Trophoblast cell (in vitro differentiated cells and primary cell): Measurements from ENCODE around the gene CLDN9.

Experiments
- DNase-seq, 2 donors: peaks; one replicate each; pipeline ENCODE4 v3.0.0-alpha.2; 2016
- H2AFZ ChIP-seq: 2 replicates; pipeline ENCODE4 v1.6.1; 2013; ENCODE audit warnings: low read length, moderate library complexity, mild to moderate bottlenecking; ENCODE audit not compliant: insufficient read depth, poor library complexity
- H2AK5ac ChIP-seq: 2 replicates; pipeline ENCODE4 v1.6.1; 2013; ENCODE audit warnings: mild to moderate bottlenecking, low read length
- H2BK120ac ChIP-seq: 2 replicates; pipeline ENCODE4 v1.6.1; 2013; ENCODE audit warnings: low read length, mild to moderate bottlenecking, moderate library complexity; ENCODE audit not compliant: insufficient read depth, poor library complexity
- H2BK12ac ChIP-seq: 2 replicates; pipeline ENCODE4 v1.6.1; 2013; ENCODE audit warnings: mild to moderate bottlenecking, low read length, moderate library complexity
- H2BK5ac ChIP-seq: 2 replicates; pipeline ENCODE4 v1.6.1; 2013; ENCODE audit warnings: low read length, low read depth, moderate library complexity, mild to moderate bottlenecking; ENCODE audit not compliant: poor library complexity
- H3K14ac ChIP-seq: 2 replicates; pipeline ENCODE4 v1.6.1; 2013; ENCODE audit warnings: mild to moderate bottlenecking, low read length
- H3K18ac ChIP-seq: 2 replicates; pipeline ENCODE4 v1.6.1; 2013; ENCODE audit warnings: mild to moderate bottlenecking, low read length
- H3K23ac ChIP-seq: 2 replicates; pipeline ENCODE4 v1.6.1; 2013; ENCODE audit warnings: low read length
- H3K27ac ChIP-seq: 2 replicates; pipeline ENCODE4 v1.5.1; 2013; ENCODE audit warnings: low read depth, mild to moderate bottlenecking, inconsistent platforms, low read length, moderate library complexity
- H3K27me3 ChIP-seq: 2 replicates; pipeline ENCODE4 v1.6.1; 2013; ENCODE audit warnings: inconsistent platforms, mild to moderate bottlenecking, low read length, moderate library complexity; ENCODE audit not compliant: insufficient read depth
- H3K36me3 ChIP-seq, 2 experiments: 1 replicate in 1 of 2; 2 replicates in 1 of 2; pipeline ENCODE4 v1.6.1; 2013; ENCODE audit warnings: low read length in 2 of 2, mild to moderate bottlenecking in 2 of 2, moderate library complexity in 1 of 2; ENCODE audit not compliant: insufficient read depth in 2 of 2, control insufficient read depth in 1 of 2
- H3K4ac ChIP-seq: 2 replicates; pipeline ENCODE4 v1.6.1; 2013; ENCODE audit warnings: low read depth, mild to moderate bottlenecking, low read length, moderate library complexity
- H3K4me1 ChIP-seq, 2 experiments: 1 replicate in 1 of 2; 2 replicates in 1 of 2; pipeline ENCODE4 v1.6.1; 2013; ENCODE audit warnings: low read length in 2 of 2, mild to moderate bottlenecking in 2 of 2, moderate library complexity in 1 of 2; ENCODE audit not compliant: insufficient read depth in 2 of 2, control insufficient read depth in 1 of 2
- H3K4me2 ChIP-seq: 2 replicates; pipeline ENCODE4 v1.6.1; 2013; ENCODE audit warnings: inconsistent platforms, mild to moderate bottlenecking, low read length, moderate library complexity
- H3K4me3 ChIP-seq: 2 replicates; pipeline ENCODE4 v1.5.1; 2013; ENCODE audit warnings: mild to moderate bottlenecking, low read depth, low read length, inconsistent platforms
- H3K79me1 ChIP-seq: one replicate; pipeline ENCODE4 v1.6.1; 2013; ENCODE audit warnings: low read length
- H3K79me2 ChIP-seq: 2 replicates; pipeline ENCODE4 v1.6.1; 2013; ENCODE audit warnings: low read length, mild to moderate bottlenecking; ENCODE audit not compliant: control insufficient read depth, insufficient read depth, poor library complexity
- H3K9ac ChIP-seq: 2 replicates; pipeline ENCODE4 v1.6.1; 2013; ENCODE audit warnings: mild to moderate bottlenecking, low read length
- H3K9me3 ChIP-seq: 2 replicates; pipeline ENCODE4 v1.6.1; 2013; ENCODE audit warnings: low read depth, mild to moderate bottlenecking, control low read depth, inconsistent platforms, low read length; ENCODE audit not compliant: insufficient read depth
- H4K12ac ChIP-seq: 2 replicates; pipeline ENCODE4 v1.6.1; 2013; ENCODE audit warnings: low read depth, mild to moderate bottlenecking, low read length, moderate library complexity
- H4K8ac ChIP-seq: 2 replicates; pipeline ENCODE4 v1.6.1; 2013; ENCODE audit warnings: low read depth, mild to moderate bottlenecking, low read length, moderate library complexity
- H4K91ac ChIP-seq: one replicate; pipeline ENCODE4 v1.6.1; 2013; ENCODE audit warnings: low read depth, mild to moderate bottlenecking, low read length, moderate library complexity
- WGBS: extraction: QIAGEN DNeasy Blood & Tissue Kit; methylation state at CpG from one replicate; pipeline ENCODE4 v1.1.7; 2013; ENCODE audit warnings: missing lambda C conversion rate; ENCODE audit not compliant: insufficient read length, insufficient coverage; ENCODE audit errors: extremely low coverage; 5-methylcytosine and 5-hydroxymethylcytosine counted together

The CLDN9 gene

GRCh38 chr16:2966043-2966807 lies 46.5 kb upstream of the CLDN9 start:
- H4K91ac ChIP-seq = no peak overlapping the region
- no peak overlapping the region for H2AK5ac ChIP-seq
- H3K18ac ChIP-seq = no peak overlapping the region
- H2BK12ac ChIP-seq = no peak overlapping the region
- no peak overlapping the region for H2AFZ ChIP-seq
- H3K9me3 ChIP-seq = no peaks in the 10 kb centered on the region
- H3K14ac ChIP-seq = no peak overlapping the region
- H3K27ac ChIP-seq = no peak overlapping the region
- DNase-seq = no peak
- H3K23ac ChIP-seq = no peak overlapping the region
- H4K8ac ChIP-seq = no peak overlapping the region
- peaks cover 3% of the 10 kb centered on the region for H3K27me3 ChIP-seq
- no peak overlapping the region for H3K4ac ChIP-seq
- no peak overlapping the region for H2BK120ac ChIP-seq
- WGBS = no CpG with 5 or more reads among the region's 39 CpGs
- peaks cover 20 to 37% of the 10 kb centered on the region in 2 experiments for H3K4me1 ChIP-seq
- peaks cover 0 to 2% of the 10 kb centered on the region in 2 experiments for H3K36me3 ChIP-seq
- no peak overlapping the region for H3K9ac ChIP-seq
- H3K79me2 ChIP-seq = peaks cover 2% of the 10 kb centered on the region
- H3K79me1 ChIP-seq = peaks cover 7% of the 10 kb centered on the region
- H2BK5ac ChIP-seq = no peak overlapping the region
- no peak overlapping the region for H3K4me3 ChIP-seq
- H4K12ac ChIP-seq = no peak overlapping the region
- H3K4me2 ChIP-seq = no peak overlapping the region

GRCh38 chr16:2966808-2967191 lies 45.9 kb upstream of the CLDN9 start:
- Histone ChIP-seq H4K91ac (no peak overlapping the region), H4K8ac (no peak overlapping the region), H3K4me2 (no peak overlapping the region), H4K12ac (no peak overlapping the region), H3K4me3 (no peak overlapping the region), H3K4me1 (peaks cover 20 to 37% of the 10 kb centered on the region in 2 experiments), H2BK5ac (no peak overlapping the region), H3K4ac (no peak overlapping the region), H2AK5ac (no peak overlapping the region), H3K27ac (no peak overlapping the region), H3K9ac (no peak overlapping the region), H3K23ac (no peak overlapping the region), H2BK12ac (no peak overlapping the region), H3K27me3 (peaks cover 3% of the 10 kb centered on the region), H3K79me2 (peaks cover 2% of the 10 kb centered on the region), H3K36me3 (peaks cover 3 to 5% of the 10 kb centered on the region in 2 experiments), H3K18ac (no peak overlapping the region), H3K79me1 (peaks cover 7% of the 10 kb centered on the region), H2AFZ (no peak overlapping the region), H3K9me3 (no peaks in the 10 kb centered on the region), H3K14ac (no peak overlapping the region), H2BK120ac (no peak overlapping the region)
- no CpG with 5 or more reads among the region's 46 CpGs for WGBS
- peak in 1 of 2 donors; percentile 36 for DNase-seq

GRCh38 chr16:2967211-2967631 lies 45.5 kb upstream of the CLDN9 start:
- peaks cover 3% of the 10 kb centered on the region for H3K27me3 ChIP-seq
- H3K9me3 ChIP-seq = no peaks in the 10 kb centered on the region
- H2BK120ac ChIP-seq = no peak overlapping the region
- no peak overlapping the region for H2BK5ac ChIP-seq
- H3K4me1 ChIP-seq = peaks cover 20 to 37% of the 10 kb centered on the region in 2 experiments
- peaks cover 7 to 9% of the 10 kb centered on the region in 2 experiments for H3K36me3 ChIP-seq
- H3K79me2 ChIP-seq = peaks cover 2% of the 10 kb centered on the region
- H4K91ac ChIP-seq = no peak overlapping the region
- H3K4me3 ChIP-seq = no peak overlapping the region
- H2AK5ac ChIP-seq = no peak overlapping the region
- H3K79me1 ChIP-seq = peaks cover 7% of the 10 kb centered on the region
- H3K27ac ChIP-seq = no peak overlapping the region
- H3K18ac ChIP-seq = no peak overlapping the region
- no peak overlapping the region for H3K4me2 ChIP-seq
- no peak overlapping the region for H3K14ac ChIP-seq
- no peak for DNase-seq
- H2AFZ ChIP-seq = no peak overlapping the region
- no peak overlapping the region for H4K8ac ChIP-seq
- H3K9ac ChIP-seq = no peak overlapping the region
- no peak overlapping the region for H3K4ac ChIP-seq
- WGBS = no CpG with 5 or more reads among the region's 51 CpGs
- H3K23ac ChIP-seq = no peak overlapping the region
- no peak overlapping the region for H2BK12ac ChIP-seq
- no peak overlapping the region for H4K12ac ChIP-seq

- Histone ChIP-seq H4K91ac (no peak overlapping the region), H3K9me3 (no peaks in the 10 kb centered on the region), H3K79me2 (peaks cover 2% of the 10 kb centered on the region), H2BK12ac (no peak overlapping the region), H3K4me3 (no peak overlapping the region), H2AFZ (no peak overlapping the region), H3K36me3 (peaks cover 13 to 14% of the 10 kb centered on the region in 2 experiments), H3K14ac (no peak overlapping the region), H3K23ac (no peak overlapping the region), H2BK120ac (no peak overlapping the region), H4K8ac (no peak overlapping the region), H2AK5ac (no peak overlapping the region), H3K27me3 (peaks cover 3% of the 10 kb centered on the region), H3K79me1 (peaks cover 7% of the 10 kb centered on the region), H4K12ac (no peak overlapping the region), H3K4me1 (peaks cover 20 to 37% of the 10 kb centered on the region in 2 experiments), H3K27ac (no peak overlapping the region), H3K4ac (no peak overlapping the region), H3K4me2 (no peak overlapping the region), H2BK5ac (no peak overlapping the region), H3K9ac (no peak overlapping the region), H3K18ac (no peak overlapping the region)
- no CpG with 5 or more reads among the region's 33 CpGs for WGBS
- no peak for DNase-seq
These were observed 45.0 kb upstream of the CLDN9 start for GRCh38 chr16:2967721-2968161.
